Thyroid gland (tissue), 4 donors: ENCODE data around the gene PALM.

Experiments used
- POLR2A ChIP-seq, 2 donors: fragments of 450-650 bp; IDR thresholded peaks; one replicate each; pipeline ENCODE4 v1.6.1; 2017; ENCODE audit warnings: antibody characterized with exemption in 2 of 2, mild to moderate bottlenecking in 2 of 2, moderate library complexity in 1 of 2
- TF ChIP-seq, protein P1 (sequence below), 6 experiments: fragments of 200-600 bp in 3 of 6; fragments of 450-650 bp in 3 of 6; sonication (generic) in 3 of 6; IDR thresholded peaks; one replicate each; pipeline ENCODE4 v1.5.1; 2016 to 2019; ENCODE audit warnings: antibody characterized with exemption in 6 of 6, mild to moderate bottlenecking in 2 of 6, inconsistent platforms in 1 of 6, moderate library complexity in 1 of 6

DNA sequence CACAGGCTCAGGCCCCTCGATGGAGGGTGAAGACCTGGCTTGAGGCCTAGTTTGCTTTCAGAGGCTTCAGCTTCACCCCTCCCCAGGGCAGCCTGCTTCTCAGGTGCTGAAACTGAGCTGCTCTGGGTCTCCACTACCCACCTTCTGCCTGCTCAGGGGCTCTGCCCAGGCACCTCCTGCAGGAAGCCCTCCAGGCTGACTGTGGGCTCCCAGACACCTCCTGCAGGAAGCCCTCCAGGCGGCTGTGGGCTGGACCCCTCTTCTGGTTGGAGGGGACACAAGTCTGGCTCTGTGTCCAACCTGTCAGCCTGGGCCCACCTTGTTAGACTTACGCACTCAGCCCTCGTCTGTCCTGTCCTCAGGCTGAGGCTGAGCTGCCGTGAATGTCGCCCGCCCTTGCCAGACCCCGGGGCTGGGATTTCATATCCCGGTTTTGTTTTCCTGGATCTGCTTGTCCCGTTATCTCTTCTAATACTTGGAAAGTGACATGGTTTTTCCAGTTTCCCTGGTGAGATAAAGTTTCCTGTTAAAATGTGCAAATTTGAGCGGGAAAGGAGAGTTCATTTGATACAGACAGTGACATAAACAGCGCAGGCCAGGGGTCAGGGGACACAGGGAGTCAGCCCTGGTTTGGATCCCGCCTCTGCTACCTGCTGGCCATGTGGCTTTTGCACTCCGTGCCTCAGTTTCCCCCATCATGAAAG lies 21.4 kb downstream of the PALM start:
- TF ChIP-seq, protein P1, sequence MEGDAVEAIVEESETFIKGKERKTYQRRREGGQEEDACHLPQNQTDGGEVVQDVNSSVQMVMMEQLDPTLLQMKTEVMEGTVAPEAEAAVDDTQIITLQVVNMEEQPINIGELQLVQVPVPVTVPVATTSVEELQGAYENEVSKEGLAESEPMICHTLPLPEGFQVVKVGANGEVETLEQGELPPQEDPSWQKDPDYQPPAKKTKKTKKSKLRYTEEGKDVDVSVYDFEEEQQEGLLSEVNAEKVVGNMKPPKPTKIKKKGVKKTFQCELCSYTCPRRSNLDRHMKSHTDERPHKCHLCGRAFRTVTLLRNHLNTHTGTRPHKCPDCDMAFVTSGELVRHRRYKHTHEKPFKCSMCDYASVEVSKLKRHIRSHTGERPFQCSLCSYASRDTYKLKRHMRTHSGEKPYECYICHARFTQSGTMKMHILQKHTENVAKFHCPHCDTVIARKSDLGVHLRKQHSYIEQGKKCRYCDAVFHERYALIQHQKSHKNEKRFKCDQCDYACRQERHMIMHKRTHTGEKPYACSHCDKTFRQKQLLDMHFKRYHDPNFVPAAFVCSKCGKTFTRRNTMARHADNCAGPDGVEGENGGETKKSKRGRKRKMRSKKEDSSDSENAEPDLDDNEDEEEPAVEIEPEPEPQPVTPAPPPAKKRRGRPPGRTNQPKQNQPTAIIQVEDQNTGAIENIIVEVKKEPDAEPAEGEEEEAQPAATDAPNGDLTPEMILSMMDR (IDR thresholded peaks at IDR 0.05) = no peak
- no peak for TF ChIP-seq POLR2A (IDR thresholded peaks at IDR 0.05)
